Muscle of back (tissue), 11 donors: ENCODE data around the gene SEC24D. TPM values are rescaled to one million over a fixed set of nuclear protein-coding genes. Genes with fewer than 3 reads are reported as not detected.

Experiments
- DNase-seq, 3 donors: peaks; one replicate each; pipeline versions ENCODE4 v3.0.0 to v3.0.0-alpha.2; 2013
- polyA plus RNA-seq, 10 donors: library from polyadenylated mRNA; unstranded; fragments of 120-200 nt; gene quantifications; one replicate each; pipeline ENCODE4 v1.2.1, GENCODE V29; 2013; ENCODE audit not compliant: insufficient read length in 10 of 10

Gene SEC24D
- polyA plus RNA-seq, 10 donors: 55.4 to 78.6 (median 59.6) TPM

- no peak for DNase-seq
Observed at GRCh38 chr4:118721752-118722151, 114.2 kb downstream of the SEC24D start.

- DNase-seq: no peak
Observed at GRCh38 chr4:118718511-118719170, 117.3 kb downstream of the SEC24D start.

- DNase-seq: no peak
Observed at GRCh38 chr4:118716304-118716703, 119.6 kb downstream of the SEC24D start.

- no peak for DNase-seq
Observed at GRCh38 chr4:118714682-118715081, 121.2 kb downstream of the SEC24D start.

- DNase-seq: no peak
Observed at GRCh38 chr4:118712872-118713271, 123.1 kb downstream of the SEC24D start.

- peak in 2 of 3 donors; percentile 21 to 41 for DNase-seq
Observed at GRCh38 chr4:118711052-118711451, 124.9 kb downstream of the SEC24D start.

- DNase-seq: no peak
Observed at GRCh38 chr4:118703118-118703517, 132.8 kb downstream of the SEC24D start.

GRCh38 chr4:118684873-118685811, 150.8 kb downstream of the SEC24D start, which contains the start of gene METTL14:
Gene METTL14, plus strand, starts transcription at chr4:118685392. Its CDS starts 143 bp downstream, at chr4:118685535.
- DNase-seq: peak; percentile 93 to 99 (median 96)

GRCh38 chr4:118683513-118683912, 152.4 kb downstream of the SEC24D start:
- no peak for DNase-seq

GRCh38 chr4:118682928-118683327, 153.0 kb downstream of the SEC24D start:
- DNase-seq: peak in 2 of 3 donors; percentile 4 to 8

GRCh38 chr4:118680808-118681207, 155.1 kb downstream of the SEC24D start:
- no peak for DNase-seq

- no peak for DNase-seq
Observed at GRCh38 chr4:118676128-118676527, 159.8 kb downstream of the SEC24D start.

Other genes with a start within 250 kb of the SEC24D start
- 10 to 100 TPM; 25.7 to 38.9 (median 28.2) TPM for gene METTL14, start 150.7 kb downstream of the SEC24D start, polyA plus RNA-seq
- 100 to 1,000 TPM in 9 of 10 donors, 10 to 100 TPM in 1; 62.2 to 193 (median 128) TPM for gene SYNPO2, start 52.7 kb upstream of the SEC24D start, polyA plus RNA-seq